Stimulated activated CD4-positive, alpha-beta T cell treated with anti-CD3 and anti-CD28 coated beads, TNF-alpha, amount 100 ng/mL, for 48 hours (primary cell): ENCODE results near the gene BCKDHB.
"Not testable (repeated sequence)": the region's sequence is repeated elsewhere in the genome, so short reads cannot be mapped to it uniquely, and the experiment has no call there.

Experiments used
- DNase-seq, 3 donors: peaks; one replicate each; pipeline ENCODE4 v3.0.0-alpha.2; 2020; ENCODE audit warnings: low read depth in 3 of 3

Gene BCKDHB

DNA sequence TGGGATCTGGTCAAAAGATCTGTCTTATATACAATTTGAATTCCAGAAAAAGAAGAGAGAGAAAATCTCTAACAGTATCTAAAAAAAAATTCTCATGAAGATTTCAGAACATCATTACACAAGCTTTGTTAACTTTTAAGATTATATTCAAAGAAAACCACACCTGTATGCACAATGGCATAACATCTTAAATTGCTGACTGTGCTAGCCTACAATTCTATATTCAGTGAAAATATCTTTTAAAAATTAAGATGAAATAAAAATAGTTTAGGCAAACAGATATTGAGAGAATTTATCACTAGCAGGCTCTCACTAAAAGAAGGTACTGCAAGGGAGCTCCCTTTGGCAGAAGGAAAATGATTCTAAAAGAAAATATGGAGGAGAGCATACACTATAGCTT is 100.3 kb downstream of the BCKDHB start:
- DNase-seq = no peak

DNA sequence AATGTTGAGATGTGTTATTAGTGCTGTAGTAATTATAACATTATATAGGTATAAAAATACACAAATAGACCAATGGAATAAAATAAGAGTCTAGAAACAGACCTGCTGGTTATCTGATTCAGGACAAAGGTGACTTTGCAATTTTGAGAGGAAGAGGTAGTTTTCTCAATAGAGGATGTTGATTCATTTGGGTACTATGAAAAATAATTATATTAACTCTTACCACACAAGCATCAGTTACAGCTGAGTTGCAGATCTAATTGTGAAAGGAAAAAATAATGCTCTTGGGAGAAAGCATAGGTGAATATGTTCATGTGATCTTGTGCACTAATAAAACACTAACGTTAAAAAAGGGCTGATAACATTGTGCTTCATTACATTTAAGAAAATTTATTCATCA is 103.0 kb downstream of the BCKDHB start:
- no peak for DNase-seq

GRCh38 chr6:80210618-80211017 is 104.1 kb downstream of the BCKDHB start:
- DNase-seq = no peak

DNA sequence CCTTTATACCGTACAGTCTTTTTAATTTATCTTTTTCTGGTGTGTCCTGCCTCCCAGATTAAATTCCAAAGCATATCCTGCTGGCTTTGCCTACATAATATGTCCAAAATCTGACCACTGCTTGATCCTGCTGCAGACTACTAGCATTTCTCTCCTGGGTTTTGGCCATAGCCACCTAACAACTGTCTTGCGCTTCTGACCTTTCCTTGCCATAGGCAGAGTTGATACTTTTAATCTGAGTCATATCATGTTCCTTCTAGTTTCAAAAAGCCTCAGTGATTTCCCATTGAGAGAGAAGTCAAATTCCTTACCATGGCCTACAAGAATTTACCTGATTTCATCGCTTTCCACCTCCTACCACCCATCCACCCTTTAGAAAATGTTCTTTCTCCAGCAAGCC is 104.8 kb downstream of the BCKDHB start:
- no peak for DNase-seq

DNA sequence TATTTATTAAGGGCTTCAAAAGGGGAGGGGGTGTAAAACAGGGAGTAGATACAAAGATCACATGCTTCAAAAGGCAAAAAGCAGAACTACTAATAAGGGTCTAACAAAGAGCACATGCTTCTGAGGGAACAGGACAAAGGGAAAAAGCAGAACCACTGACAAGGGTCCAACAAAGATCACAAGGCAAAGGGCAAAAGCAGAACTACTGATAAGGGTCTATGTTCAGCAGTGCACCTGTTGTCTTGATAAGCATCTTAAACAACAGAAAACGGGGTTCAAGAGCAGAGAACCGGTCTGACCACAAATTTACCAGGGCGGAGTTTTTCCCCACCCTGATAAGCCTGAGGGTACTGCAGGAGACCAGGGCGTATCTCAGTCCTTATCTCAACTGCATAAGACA is 105.4 kb downstream of the BCKDHB start:
- DNase-seq = not testable (repeated sequence)

GRCh38 chr6:80214436-80215022 is 108.1 kb downstream of the BCKDHB start:
- no peak for DNase-seq

DNA sequence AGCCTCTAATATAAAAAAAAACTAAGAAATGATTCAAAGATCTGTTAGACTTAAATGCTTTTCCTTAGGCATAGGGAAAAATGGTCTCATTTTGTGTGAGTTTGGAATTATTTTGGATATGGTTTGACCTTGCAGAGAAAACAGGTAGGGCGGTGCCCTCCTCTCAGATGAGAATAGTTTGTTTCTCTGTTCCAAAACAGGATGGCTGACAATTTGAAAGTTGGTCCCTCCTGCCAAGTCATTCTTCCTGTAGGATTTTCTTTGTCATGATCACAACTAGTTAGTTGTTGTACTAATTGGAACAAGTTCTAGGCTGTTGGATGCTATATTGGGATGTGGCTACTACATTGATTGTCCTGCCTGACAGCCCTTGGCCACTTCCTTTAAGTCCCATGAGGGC is 108.6 kb downstream of the BCKDHB start:
- no peak for DNase-seq

DNA sequence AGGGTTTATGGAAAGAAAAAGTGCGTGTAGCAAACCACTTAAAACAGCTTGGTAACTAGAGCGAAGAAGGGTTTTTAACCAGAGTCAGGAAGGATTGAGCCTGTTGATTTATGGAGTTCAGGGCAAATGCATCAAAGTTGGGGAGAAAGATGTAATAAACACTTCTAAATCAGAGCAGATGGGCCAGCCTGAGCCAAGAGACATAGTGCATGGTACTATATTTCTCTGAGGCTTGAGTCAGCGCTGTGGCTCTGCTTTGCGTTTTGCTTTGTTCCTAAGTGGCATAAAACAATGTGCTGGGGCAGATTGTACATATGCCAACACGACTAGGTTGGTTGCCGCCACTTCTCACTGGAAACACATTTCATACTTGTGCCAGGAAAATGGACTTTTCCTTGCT is 111.3 kb downstream of the BCKDHB start:
- DNase-seq = no peak

- DNase-seq = no peak
Observed at GRCh38 chr6:80223743-80224212, 117.3 kb downstream of the BCKDHB start.

- no peak for DNase-seq
Observed at GRCh38 chr6:80226151-80226550, 119.7 kb downstream of the BCKDHB start.

DNA sequence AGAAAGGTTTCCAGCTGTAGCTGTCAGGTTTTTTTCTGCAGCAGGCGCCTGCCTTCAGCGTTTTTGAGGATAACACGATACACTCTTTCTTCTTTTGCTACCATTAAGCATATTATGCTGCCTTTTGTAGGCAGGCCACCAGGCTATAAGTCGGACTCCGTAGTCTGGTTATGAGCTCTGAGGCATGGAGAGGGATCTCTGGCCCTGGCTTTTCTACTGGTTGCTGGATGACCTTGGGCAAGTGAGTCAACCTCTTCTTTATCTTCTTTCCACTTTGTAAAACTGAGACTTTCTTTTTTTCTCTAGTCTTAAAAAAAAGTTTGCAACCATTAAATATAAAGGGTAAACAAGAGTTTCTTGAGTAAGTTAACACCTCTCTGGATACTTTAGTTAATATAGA is 120.2 kb downstream of the BCKDHB start:
- no peak for DNase-seq

- no peak for DNase-seq
Observed at GRCh38 chr6:80227545-80228105, 121.2 kb downstream of the BCKDHB start.

DNA sequence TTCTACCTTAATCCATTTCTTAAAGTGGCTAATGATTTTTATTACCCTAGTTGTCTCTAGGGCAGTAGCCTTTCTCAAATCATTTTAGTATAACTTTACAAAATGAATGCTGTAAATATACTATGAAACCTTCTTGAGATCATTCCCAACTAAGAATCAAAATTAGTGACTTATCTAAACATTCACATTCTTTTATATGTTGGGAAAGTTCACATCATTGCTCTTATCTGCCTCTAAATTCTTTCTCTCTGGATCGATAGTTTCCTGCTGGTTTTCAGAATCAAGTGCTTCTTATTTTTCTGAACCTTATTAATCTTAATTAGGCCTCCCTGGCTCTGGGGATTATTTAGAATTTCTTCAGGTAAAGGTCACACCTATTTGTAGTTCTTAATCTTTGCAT is 126.8 kb downstream of the BCKDHB start:
- no peak for DNase-seq

DNA sequence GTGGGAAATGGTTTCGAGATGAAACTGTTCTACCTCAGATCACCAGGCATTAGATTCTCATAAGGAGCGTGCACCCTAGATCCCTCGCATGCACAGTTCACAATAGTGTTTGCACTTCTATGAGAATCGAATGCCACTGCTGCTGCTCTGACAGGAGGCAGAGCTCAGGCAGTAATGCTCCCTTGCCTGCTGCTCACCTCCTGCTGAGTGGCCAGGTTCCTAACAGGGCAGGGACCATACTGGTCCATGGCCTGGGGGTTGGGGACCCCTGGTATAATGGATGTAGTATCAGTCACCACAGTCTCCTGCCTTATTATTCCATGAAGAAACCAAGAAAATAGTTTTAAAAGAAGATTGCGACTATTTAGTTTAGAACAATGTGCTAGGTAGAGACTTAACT is 127.5 kb downstream of the BCKDHB start:
- DNase-seq = no peak

- DNase-seq = no peak
Observed at GRCh38 chr6:80234401-80234800, 127.9 kb downstream of the BCKDHB start.

DNA sequence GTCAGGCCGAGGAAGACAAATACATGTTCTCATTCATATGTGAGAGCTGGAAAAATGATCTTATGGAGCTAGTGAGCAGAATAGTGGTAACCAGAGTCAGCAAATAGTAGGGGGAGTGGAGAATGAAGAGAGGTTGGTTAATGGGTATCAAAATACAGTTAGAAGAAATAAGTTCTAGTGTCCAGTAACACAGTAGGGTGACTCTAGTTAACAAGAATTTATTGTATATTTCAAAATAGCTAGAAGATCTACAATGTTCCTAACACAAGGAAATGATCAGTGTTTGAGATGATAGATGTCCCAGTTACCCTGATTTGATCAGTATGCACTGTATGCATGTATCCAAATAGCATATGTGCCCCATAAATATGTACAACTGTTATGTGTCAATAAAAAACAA is 128.4 kb downstream of the BCKDHB start:
- DNase-seq = no peak

GRCh38 chr6:80235647-80236046 is 129.2 kb downstream of the BCKDHB start:
- no peak for DNase-seq

DNA sequence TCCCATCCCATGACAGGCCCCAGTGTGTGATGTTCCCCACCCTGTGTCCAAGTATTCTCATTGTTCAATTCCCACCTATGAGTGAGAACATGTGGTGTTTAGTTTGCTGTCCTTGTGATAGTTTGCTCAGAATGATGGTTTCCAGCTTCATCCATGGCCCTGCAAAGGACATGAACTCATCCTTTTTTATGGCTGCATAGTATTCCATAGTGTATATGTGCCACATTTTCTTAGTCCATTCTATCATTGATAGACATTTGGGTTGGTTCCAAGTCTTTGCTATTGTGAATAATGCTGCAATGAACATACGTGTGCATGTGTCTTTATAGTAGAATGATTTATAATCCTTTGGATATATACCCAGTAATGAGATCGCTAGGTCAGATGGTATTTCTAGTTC is 132.3 kb downstream of the BCKDHB start:
- not testable (repeated sequence) for DNase-seq

DNA sequence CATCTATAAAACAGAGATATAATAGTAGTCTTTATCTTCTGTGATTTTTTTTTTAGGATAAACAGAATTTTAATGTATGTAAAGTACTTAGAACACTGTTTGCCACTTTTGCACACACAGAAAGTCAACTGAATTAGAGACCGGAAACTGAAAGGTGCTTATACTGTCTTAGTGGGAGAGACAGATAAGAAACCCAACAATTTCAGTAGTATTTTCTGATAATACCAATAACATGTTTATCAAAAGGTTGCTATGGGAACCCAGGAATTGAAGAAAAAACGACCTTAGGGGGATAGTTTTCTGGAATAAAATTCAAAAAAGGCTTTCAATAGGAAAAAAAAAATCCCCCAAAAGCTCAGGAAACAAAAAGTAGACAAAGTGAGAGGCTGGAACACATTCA is 138.6 kb downstream of the BCKDHB start:
- DNase-seq = no peak

DNA sequence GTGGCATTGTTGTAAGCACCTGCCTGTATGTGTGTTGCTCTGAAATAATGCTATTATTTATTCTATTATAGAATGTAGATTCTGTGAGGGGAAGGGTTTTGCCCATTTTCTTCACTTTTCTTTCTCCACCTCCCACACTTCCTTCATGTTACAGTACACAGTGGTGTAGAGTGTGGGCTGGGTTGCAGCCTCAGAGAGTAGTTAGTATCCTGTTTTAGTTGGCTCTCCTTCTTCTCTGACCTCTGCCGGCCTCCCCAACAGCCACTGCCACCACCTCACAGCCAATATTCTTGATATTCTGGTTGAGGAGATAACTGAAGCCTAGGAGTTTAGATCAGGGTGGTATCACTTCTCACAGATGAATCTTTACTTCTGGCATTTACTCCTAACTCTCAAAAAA is 143.4 kb downstream of the BCKDHB start:
- DNase-seq = no peak

DNA sequence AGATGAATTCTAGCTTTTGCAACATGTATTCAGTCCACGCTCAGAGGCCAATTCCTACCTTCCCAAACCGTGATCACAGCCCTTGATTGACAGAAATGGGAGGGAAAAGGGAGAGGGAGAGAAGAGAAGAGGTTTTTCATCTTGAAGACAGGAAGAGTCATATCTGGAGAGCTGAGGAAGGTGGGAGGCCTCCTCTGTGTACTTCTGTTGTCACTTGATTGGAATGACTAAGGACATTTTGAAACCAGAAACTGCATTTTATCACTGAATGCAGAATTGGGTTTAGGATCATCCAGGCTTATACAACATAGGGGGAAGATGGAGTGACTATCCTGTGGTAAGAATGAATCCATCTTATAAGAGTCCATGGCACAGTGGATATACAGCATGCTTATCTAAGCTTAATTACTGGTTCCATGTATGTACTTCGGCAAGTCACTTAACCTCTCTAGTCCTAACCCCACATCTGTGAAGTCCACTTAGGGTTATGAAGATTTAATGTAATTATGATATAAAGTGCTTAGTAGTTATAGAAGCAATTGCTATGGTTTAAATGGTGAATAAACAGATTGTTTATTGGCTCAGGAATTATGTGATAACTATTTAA is 144.0 kb downstream of the BCKDHB start:
- no peak for DNase-seq

GRCh38 chr6:80251321-80251720 is 144.8 kb downstream of the BCKDHB start:
- no peak for DNase-seq

DNA sequence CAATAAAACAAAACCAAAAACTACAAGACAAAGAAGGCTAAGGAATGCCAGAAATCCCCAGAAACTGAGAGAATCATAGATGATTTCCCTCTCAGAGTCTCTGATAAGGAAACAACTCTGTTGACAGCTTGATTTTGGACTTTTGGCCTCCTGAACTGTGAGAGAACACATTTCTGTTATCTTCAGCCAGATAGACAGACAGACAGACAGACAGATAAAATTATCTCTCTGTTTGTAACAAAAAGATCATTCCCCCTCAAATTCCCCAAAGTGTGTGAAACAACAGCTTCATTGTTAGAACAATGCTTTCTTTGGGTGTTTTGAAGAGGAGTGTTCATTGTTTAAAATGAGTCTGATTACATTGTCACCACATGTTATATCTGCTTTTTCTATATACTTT is 148.2 kb downstream of the BCKDHB start:
- DNase-seq = no peak

- no peak for DNase-seq
Observed at GRCh38 chr6:80256691-80257090, 150.2 kb downstream of the BCKDHB start.
